ENCODE measurements around the gene KIRREL2. TPM values are rescaled to one million over a fixed set of nuclear protein-coding genes. Genes with fewer than 3 reads are reported as not detected.

Gene KIRREL2
- total RNA-seq, 2 experiments from 2014 or later = 1.4 to 2.2 TPM

GRCh38 chr19:35870798-35871197 lies 14.1 kb downstream of the KIRREL2 start:
- no peak for TF ChIP-seq EZH2phosphoT487 (IDR thresholded peaks at IDR 0.05; ENCODE audit: borderline replicate concordance, low read depth, low read length)
- no peak for TF ChIP-seq CTCF (conservative IDR thresholded peaks at IDR 0.05; ENCODE audit: low read length)
- Histone ChIP-seq H3K9me3 (ENCODE audit: low read length) (no peaks in the 10 kb centered on the region), H3K36me3 (ENCODE audit: insufficient read depth, low read length) (no peaks in the 10 kb centered on the region), H3K4me2 (ENCODE audit: low read length) (no peak overlapping the region), H3K4me1 (ENCODE audit: insufficient read depth, low read length, poor library complexity, severe bottlenecking) (peaks cover 17% of the 10 kb centered on the region), H3K79me2 (ENCODE audit: insufficient read depth, low read depth, low read length) (no peaks in the 10 kb centered on the region), H3K4me3 (ENCODE audit: low read depth, low read length, poor library complexity, severe bottlenecking) (no peak overlapping the region), H3K27ac (ENCODE audit: low read depth, low read length, poor library complexity, severe bottlenecking) (no peak overlapping the region), H2AFZ (ENCODE audit: low read length) (no peak overlapping the region), H4K20me1 (ENCODE audit: insufficient read depth, low read length) (no peaks in the 10 kb centered on the region), H3K9me2 (ENCODE audit: insufficient read depth, low read length) (no peaks in the 10 kb centered on the region)
- ChIA-PET POLR2A (no interaction called here), CTCF (ENCODE audit: unreplicated experiment) (no interaction called here)
- DNase-seq (ENCODE audit: low spot score) = no peak
- BruUV-seq (replicated peaks) = no TSS peak
- intact Hi-C loops (cut with micrococcal nuclease; ENCODE audit: unreplicated experiment) = no loop called here

- Histone ChIP-seq H3K36me3 (ENCODE audit: insufficient read depth, low read length) (no peaks in the 10 kb centered on the region), H3K27ac (ENCODE audit: low read depth, low read length, poor library complexity, severe bottlenecking) (no peak overlapping the region), H2AFZ (ENCODE audit: low read length) (no peak overlapping the region), H3K9me3 (ENCODE audit: low read length) (no peaks in the 10 kb centered on the region), H3K4me3 (ENCODE audit: low read depth, low read length, poor library complexity, severe bottlenecking) (no peak overlapping the region), H3K4me1 (ENCODE audit: insufficient read depth, low read length, poor library complexity, severe bottlenecking) (peaks cover 17% of the 10 kb centered on the region), H3K79me2 (ENCODE audit: insufficient read depth, low read depth, low read length) (no peaks in the 10 kb centered on the region), H3K4me2 (ENCODE audit: low read length) (no peak overlapping the region), H3K9me2 (ENCODE audit: insufficient read depth, low read length) (no peaks in the 10 kb centered on the region), H4K20me1 (ENCODE audit: insufficient read depth, low read length) (no peaks in the 10 kb centered on the region; the same call in 1 of the 2 replicates)
- POLR2A ChIA-PET = no interaction called here
- TF ChIP-seq EZH2phosphoT487 (IDR thresholded peaks at IDR 0.05; ENCODE audit: borderline replicate concordance, low read depth, low read length) (no peak), CTCF (conservative IDR thresholded peaks at IDR 0.05; ENCODE audit: low read length) (no peak)
- intact Hi-C loops (cut with micrococcal nuclease; ENCODE audit: unreplicated experiment) = no loop called here
- CTCF ChIA-PET (ENCODE audit: unreplicated experiment) = no interaction called here
- BruUV-seq (replicated peaks) = no TSS peak
- no peak for DNase-seq (ENCODE audit: low spot score)
Measured at GRCh38 chr19:35871611-35872010, 14.9 kb downstream of the KIRREL2 start.

- no TSS peak for BruUV-seq (replicated peaks)
- no peaks in the 10 kb centered on the region for H3K9me2 ChIP-seq (ENCODE audit: insufficient read depth, low read length)
Measured at GRCh38 chr19:35872180-35872579, 15.5 kb downstream of the KIRREL2 start.

More at GRCh38 chr19:35872180-35872579, 15.5 kb downstream of the KIRREL2 start:
- Histone ChIP-seq H3K36me3 (ENCODE audit: insufficient read depth, low read length) (no peaks in the 10 kb centered on the region), H3K9me3 (ENCODE audit: low read length) (no peaks in the 10 kb centered on the region), H3K4me2 (ENCODE audit: low read length) (no peak overlapping the region), H3K4me3 (ENCODE audit: low read depth, low read length, poor library complexity, severe bottlenecking) (no peak overlapping the region), H3K79me2 (ENCODE audit: insufficient read depth, low read depth, low read length) (no peaks in the 10 kb centered on the region), H3K4me1 (ENCODE audit: insufficient read depth, low read length, poor library complexity, severe bottlenecking) (peaks cover 17% of the 10 kb centered on the region), H2AFZ (ENCODE audit: low read length) (no peak overlapping the region), H4K20me1 (ENCODE audit: insufficient read depth, low read length) (no peaks in the 10 kb centered on the region; the same call in 1 of the 2 replicates), H3K27ac (ENCODE audit: low read depth, low read length, poor library complexity, severe bottlenecking) (no peak overlapping the region)
- intact Hi-C loops (cut with micrococcal nuclease; ENCODE audit: unreplicated experiment) = no loop called here
- DNase-seq (ENCODE audit: low spot score) = peak; percentile 24
- TF ChIP-seq EZH2phosphoT487 (IDR thresholded peaks at IDR 0.05; ENCODE audit: borderline replicate concordance, low read depth, low read length) = no peak
- no peak for TF ChIP-seq CTCF (conservative IDR thresholded peaks at IDR 0.05; ENCODE audit: low read length)
- ChIA-PET CTCF (ENCODE audit: unreplicated experiment) (no interaction called here), POLR2A (interaction anchor here (0.6 kb wide), 1 partner anchor 76 kb away, joined by 4 read pairs; no protein-coding TSS in a partner anchor)

Measured in OCI-LY7 (cell line).